RPMI7951 (cell line): ENCODE measurements around the gene HYAL1. TPM values are rescaled to one million over a fixed set of nuclear protein-coding genes. Genes with fewer than 3 reads are reported as not detected.
"Not testable (repeated sequence)": the region's sequence is repeated elsewhere in the genome, so short reads cannot be mapped to it uniquely, and the experiment has no call there.

Experiments
- DNase-seq: peaks from one replicate; pipeline ENCODE4 v3.0.0-alpha.2; 2012; ENCODE audit warnings: low read depth
- total RNA-seq: library from RNA; depleted of rRNA; stranded (reverse); fragments of >200 nt; shearing (Covaris generic); gene quantifications from 2 replicates; pipeline ENCODE4 v1.2.3, GENCODE V29; 2014

The HYAL1 gene
- total RNA-seq, 1 experiment from 2014 or later, result 0.72 TPM

DNA sequence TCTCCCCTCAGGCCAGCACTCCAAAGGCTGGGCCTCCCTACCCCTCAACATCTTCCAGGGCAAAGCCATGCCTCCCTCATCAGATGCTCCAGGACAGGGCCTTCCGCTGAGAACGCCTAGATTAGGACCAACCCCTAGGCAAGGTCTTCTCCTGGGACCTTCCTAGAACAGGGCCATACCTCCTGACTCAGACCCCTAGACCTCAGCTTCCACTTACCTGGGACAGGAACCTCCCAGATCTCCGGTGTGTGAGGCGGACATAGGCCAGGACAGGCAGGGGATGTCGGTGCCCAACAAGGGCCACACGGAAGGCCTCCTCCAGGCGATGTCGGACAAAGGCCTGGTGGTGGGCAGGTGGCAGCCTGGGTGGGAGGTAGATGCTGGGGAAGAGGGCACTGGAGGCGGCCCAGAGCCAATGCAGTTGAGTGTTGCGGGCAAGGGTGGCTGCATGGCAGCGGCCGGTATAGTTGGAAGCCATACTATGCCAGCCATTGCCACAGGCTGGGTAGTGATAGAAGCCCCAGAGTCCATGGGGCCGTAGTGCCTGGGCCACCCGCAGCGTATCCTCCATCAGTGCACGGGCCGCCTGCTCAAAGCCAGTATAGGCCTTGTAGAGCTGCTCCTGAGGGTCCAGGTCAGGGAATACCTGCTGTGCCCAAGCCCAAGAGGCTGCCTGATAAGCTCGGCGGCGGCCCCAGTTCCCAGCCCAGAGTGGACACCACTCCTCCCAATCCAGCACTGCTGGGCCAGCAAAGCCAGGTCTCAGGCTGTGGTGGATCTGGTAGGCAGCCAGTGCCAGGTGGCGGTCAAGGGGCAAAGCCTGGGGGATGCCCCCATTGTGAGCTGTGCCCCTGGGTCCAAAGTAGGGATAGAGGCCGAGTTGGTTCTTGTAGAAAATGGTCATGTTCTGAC is 8.6 kb downstream of the HYAL1 start:
- DNase-seq, result no peak

DNA sequence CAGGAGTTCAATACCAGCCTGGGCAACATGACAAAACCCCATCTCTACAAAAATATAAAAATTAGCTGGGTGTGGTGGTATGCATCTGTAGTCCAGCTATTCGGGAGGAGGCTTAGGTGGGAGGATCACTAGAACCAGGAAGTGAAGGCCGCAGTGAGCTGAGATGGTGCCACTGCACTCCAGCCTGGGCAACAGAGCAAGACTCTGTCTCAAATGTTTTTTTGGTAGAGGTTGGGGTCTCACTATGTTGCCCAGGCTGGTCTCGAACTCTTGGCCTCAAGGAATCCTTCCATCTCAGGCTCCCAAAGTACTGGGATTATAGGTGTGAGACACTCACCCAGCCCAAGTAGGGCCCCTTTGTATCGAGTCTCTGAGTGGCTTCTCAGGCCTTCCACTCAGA is 9.3 kb downstream of the HYAL1 start:
- no peak for DNase-seq

- DNase-seq, result no peak
Observed at GRCh38 chr3:50293079-50293801, 10.1 kb downstream of the HYAL1 start.

DNA sequence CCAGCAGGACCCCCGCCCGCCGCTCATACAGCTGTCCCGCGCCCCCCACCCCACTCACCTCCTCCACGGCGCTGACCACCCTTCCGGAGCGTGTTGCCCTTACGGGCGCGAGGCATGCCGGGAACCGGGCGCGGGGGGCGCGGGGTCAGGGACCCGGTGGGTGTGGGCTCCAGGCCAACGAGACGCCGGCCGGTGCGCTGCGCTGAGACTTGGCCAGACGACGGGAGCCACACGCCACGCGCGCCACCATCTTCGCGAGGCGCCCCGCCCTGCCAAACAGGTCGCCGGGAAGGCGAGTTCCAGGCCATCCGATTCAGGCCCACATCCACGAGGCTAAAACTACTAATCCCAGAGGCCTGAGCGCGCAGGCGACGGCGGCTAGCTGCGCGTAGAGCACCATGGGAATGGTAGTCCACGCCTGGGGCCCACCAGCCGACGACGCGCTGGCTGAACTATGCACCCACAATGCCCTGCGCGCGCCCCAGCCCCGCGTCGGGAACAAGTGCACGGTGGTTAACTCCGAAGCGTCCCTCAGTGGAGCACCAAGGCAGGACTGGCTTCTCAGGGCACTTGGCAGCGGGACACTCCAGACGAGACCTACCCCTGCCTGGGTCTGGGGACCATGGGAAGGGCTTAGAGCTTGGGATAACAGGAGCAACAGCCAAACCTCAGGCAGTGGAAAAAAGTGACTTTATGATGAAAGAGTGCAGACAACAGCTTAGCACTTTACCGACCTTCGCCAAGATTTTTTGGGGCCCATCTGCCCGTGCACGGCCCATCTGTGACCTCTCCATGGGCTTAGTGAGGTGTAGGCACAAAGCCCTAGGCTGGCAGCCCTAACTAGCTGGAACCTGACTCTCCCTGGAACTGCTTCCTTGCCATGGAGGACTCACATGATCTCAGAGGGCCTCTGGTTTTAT is 11.0 kb downstream of the HYAL1 start, which contains the start of gene IFRD2:
Gene IFRD2 (minus strand): TSS at position 271 of the 920 bp plus-strand sequence. CDS start 155 bp downstream, at position 116.
- peak; percentile 98 for DNase-seq

- no peak for DNase-seq
Observed at GRCh38 chr3:50290161-50290641, 13.2 kb downstream of the HYAL1 start.

DNA sequence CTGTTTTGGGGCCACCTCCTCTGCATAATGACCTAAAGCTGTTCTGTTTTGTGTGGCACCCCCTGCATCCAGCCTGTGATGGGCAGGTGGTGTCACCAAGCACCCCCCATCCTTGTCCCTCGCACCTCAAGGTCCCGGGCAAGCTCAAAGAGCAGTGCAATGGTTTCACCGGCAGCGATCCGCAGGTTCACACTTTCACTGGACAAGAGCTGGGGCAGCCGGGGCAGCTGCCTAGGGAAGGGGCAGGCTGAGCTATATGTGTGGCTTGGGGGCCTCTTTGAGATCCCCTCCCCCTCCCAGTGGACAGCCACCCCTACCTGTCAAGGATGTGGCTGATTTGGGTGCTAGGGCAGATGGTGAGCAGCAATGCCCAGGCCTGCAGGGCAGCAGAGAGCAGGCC is 14.2 kb downstream of the HYAL1 start:
- no peak for DNase-seq

DNA sequence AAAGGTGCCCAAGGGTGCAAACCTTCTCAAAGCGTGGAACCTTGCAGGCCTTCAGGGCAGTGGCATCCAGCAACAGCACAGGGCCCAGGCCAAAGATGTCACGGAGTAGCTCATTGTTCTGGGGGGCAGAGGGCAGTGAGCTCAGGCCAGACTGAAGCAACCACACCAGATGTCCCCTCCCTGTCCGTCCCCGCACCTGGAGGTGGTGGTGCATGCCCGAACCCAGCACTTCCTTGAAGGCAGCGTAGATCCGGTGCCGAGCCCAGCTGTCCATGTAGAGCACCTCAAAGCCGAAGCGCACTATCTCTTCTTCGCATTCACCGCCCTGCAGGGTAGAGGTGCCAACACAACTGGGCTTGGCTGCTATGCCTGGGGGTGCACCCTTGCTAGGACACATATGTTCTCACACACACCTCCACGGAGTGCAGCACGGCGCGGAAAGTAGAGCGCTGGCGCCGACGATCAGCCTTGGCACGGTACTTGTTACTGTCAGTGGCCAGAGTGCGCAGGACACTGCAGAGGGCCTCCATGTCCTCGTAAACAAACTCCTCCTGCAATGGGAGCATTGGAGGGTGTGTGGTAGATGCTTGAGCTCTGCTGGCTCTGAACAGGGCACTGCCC is 14.9 kb downstream of the HYAL1 start:
- DNase-seq, result no peak

DNA sequence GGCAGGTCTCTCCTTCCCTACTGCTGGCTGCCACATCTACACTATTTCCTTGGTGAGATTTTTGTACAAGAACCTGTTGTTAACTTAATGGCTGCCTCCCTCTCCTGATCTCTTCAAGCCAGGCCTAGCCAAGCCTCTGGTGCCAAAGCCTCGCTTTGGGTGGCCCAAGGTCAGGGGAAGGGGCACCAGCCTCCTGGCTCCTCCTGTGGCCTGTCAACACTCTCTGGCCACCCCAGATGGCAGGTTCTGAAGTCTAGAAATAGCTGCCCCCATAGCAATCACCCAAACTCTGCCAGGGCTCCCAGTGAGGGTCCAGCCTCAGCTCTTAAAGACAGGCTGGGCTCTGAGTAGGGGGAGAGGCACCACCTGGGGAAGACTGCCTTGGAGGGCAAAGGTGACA is 16.1 kb downstream of the HYAL1 start:
- DNase-seq, result no peak

DNA sequence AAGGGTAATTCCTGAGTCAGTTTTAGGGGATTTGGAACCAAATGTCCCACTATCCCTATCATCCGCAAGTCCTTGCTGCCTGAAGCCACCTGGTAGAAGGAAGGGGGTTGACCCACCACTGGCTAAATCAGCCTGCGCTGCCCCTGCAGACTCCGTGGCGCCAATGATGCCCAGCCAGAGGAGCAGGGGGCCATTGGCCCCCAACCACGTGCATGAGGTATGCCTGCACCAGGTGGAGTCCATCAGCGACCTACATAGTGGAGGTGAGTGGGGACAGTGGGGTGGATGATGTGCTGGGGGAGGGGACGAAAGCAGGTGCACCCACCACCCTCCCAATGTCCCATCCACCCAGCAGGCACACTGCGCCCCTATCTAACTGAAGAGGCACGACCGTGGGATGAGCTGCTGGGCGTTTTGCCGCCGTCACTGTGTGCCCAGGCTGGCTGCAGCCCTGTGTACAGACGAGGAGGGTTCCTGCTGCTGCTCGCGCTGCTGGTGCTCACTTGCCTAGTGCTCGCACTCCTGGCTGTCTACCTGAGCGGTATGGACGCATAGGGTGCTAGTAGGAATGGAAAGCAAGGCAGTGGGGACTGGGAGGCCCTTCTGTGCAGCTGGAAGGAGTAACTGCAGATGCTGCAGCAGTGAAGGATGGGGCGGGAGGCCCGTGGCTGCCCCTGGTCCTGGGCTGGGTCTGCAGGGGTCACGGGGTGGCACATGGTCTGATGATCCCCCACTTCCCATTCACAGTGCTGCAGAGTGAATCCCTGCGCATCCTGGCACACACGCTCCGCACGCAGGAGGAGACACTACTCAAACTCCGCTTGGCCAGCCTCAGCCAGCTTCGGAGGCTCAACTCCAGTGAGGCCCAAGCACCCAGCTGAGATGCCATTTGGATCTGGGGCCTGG is 16.8 kb downstream of the HYAL1 start:
- no peak for DNase-seq

DNA sequence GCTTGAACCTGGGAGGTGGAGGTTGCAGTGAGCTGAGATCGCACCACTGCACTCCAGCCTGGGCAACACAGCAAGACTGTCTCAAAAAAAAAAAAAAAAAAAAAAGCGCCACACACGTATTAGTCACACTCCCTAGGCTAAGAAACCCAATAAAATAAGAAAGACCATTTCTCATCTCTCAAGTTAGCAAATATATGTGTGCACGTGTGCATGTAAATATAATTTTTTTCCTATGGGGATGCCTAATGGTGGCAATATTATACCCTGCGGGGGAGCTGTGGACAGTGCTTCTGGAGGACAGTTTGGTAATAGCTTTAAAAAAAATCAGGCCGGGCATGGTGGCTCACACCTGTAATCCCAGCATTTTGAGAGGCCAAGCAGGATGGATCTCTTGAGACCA is 19.3 kb downstream of the HYAL1 start:
- not testable (repeated sequence) for DNase-seq

DNA sequence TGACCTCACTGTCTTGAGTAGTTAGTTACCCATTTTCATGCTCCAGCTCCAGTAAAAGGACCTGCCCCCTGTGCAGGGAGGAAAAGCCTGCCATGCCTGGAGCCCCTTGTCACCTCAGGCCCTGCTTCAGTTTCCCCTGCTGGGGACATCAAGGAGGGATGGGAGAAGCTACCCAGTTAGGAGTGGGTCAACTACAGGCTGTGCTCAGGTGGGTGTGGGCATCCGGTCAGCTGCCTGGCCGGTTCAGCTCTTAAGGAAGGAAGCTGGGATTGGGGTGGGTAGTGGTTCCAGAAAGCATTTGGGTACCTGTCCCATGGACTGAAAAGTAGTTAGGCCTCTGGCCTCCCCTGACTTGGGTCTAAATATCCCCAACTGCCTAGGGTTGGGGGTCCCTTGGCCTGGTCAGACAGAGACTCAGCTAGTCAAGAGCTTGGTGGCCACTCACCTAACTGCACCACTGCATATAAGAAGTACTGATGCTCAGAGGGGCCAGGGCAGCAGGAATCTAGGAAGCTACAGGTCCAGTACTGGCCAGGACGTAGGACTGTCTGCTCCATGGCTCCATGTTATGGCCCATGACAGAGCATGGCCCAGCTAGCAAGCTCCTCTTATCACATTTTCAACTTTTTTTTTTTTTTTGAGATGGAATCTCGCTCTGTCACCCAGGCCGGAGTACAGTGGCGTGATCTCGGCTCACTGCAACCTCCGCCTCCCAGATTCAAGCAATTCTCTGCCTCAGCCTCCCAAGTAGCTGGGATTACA is 23.9 kb downstream of the HYAL1 start:
- DNase-seq, result no peak

DNA sequence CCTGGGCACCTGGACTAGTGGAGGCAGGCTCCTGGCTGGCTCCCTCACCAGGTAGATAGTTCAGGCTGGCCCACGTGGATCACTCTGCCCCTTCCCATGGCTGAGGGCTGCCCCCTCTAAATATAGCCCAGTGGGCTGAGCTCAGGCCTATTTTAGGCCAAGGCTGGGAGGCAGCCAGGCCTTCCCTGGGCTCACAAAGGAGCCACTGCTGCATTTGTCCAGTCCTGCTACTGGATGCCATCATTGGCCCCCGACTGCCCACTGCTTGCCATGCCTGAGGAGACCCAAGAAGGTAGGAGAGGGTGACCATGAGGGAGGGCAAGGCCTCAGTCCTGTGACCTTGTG is 24.5 kb downstream of the HYAL1 start, which contains the start of gene LSMEM2:
Gene LSMEM2 (plus strand): TSS at position 208 of the 345 bp plus-strand sequence. CDS start 27 bp downstream, at position 235.
- no peak for DNase-seq

GRCh38 chr3:50278123-50278879 is 25.1 kb downstream of the HYAL1 start:
- no peak for DNase-seq

DNA sequence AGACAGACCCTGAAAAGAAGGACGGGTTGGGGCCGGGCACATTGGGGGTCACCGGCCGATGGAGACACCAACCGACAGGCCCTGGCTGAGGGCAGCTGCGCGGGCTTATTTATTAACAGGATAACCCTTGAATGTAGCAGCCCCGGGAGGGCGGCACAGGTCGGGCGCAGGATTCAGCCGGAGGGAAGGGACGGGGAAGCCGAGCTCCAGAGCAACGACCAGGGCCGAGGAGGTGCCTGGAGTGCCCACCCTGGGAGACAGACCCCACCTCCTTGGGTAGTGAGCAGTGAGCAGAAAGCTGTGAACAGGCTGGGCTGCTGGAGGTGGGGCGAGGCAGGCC is 26.6 kb downstream of the HYAL1 start:
- DNase-seq, result no peak

DNA sequence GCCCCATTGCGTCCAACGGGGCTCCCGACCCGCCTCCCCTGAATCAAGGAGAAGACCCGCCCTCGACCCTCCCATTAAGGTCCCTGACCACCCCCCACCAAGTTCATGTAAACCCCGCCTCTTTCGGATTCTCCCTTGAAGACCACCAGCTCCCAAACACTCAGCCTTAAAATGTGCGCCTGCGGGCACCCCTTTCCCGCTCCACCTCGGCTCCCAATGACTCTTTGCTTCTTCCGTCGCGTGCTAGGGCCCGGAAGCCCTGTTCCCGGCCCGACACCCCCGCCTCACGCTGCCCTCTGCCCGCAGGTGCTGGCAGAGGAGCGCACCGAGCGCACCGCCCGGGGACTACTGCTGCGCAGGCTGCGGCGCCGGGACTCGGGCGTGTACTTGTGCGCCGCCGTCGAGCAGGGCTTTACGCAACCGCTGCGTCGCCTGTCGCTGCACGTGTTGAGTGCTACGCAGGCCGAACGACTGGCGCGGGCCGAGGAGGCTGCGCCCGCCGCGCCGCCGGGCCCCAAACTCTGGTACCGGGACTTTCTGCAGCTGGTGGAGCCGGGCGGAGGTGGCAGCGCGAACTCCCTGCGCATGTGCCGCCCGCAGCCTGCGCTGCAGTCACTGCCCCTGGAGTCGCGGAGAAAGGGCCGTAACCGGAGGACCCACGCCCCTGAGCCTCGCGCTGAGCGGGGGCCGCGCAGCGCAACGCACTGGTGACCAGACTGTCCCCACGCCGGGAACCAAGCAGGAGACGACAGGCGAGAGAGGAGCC is 27.2 kb downstream of the HYAL1 start:
- DNase-seq, result no peak

DNA sequence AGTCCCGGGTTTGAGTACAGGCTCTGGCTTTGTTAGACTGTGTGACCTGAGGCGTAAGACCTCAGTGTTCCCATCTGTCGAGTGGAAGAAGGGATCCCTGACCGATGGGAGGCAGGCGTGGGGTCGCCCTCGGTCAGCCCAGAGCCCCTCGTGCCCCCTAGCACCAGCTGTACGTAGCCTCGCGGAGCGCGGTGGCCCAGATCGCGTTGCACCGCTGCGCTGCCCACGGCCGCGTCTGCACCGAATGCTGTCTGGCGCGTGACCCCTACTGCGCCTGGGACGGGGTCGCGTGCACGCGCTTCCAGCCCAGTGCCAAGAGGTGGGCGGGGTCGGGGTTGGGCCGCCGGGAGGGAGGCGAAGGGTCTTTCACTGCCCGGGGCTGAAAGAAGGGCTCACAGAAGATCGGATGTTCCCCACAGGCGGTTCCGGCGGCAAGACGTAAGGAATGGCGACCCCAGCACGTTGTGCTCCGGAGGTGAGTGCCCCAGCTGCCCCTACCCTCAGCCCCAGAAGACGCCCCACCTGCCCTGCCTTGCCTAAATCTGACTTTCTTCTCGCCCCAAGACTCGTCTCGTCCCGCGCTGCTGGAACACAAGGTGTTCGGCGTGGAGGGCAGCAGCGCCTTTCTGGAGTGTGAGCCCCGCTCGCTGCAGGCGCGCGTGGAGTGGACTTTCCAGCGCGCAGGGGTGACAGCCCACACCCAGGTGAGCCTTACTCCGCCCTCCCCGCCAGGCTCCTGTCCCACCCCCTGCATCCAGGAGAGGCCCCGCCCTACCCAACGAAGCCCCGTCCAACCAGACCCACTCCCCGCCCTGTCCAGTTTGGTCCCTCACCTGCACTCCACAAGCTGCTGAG is 28.0 kb downstream of the HYAL1 start:
- no peak for DNase-seq
